Stomach (tissue), 9 donors: ENCODE data around the gene BACE1-AS. TPM values are rescaled to one million over a fixed set of nuclear protein-coding genes. Genes with fewer than 3 reads are reported as not detected.
"Not testable (repeated sequence)": the region's sequence is repeated elsewhere in the genome, so short reads cannot be mapped to it uniquely, and the experiment has no call there.

ENCODE experiments used
- DNase-seq, 2 donors: peaks; one replicate each; pipeline versions ENCODE4 v3.0.0 to v3.0.0-alpha.2; 2013 to 2019
- H3K27ac ChIP-seq, 5 donors: fragments of 200-600 bp in 4 of 5; sonication (generic) in 4 of 5; one replicate each; pipeline ENCODE4 v1.5.1; 2013 to 2019; ENCODE audit warnings: mild to moderate bottlenecking in 1 of 5, moderate library complexity in 1 of 5
- H3K27me3 ChIP-seq, 3 donors: fragments of 200-600 bp; sonication (generic); one replicate each; pipeline ENCODE4 v1.5.1; 2017 to 2019; ENCODE audit warnings: mixed run types in 1 of 3
- H3K36me3 ChIP-seq, 4 donors: fragments of 200-600 bp; sonication (generic); 1 replicate in 3 of 4; 2 replicates in 1 of 4; pipeline ENCODE4 v1.5.1; 2016 to 2019
- H3K4me1 ChIP-seq, 4 donors: fragments of 200-600 bp; sonication (generic); one replicate each; pipeline ENCODE4 v1.5.1; 2016 to 2019
- H3K4me3 ChIP-seq, 4 donors: fragments of 200-600 bp; sonication (generic) in 3 of 4; one replicate each; pipeline ENCODE4 v1.5.1; 2016 to 2019; ENCODE audit warnings: mild to moderate bottlenecking in 1 of 4
- H3K9me3 ChIP-seq, 4 donors: fragments of 200-600 bp; sonication (generic); one replicate each; pipeline ENCODE4 v1.5.1; 2016 to 2019
- EP300 ChIP-seq: sonication (generic); formaldehyde crosslinking; IDR thresholded peaks from one replicate; pipeline ENCODE4 v1.6.1; 2017; ENCODE audit warnings: antibody characterized with exemption
- POLR2A ChIP-seq, 4 donors: fragments of 450-650 bp; IDR thresholded peaks; one replicate each; pipeline ENCODE4 v1.6.1; 2016; ENCODE audit warnings: antibody characterized with exemption in 4 of 4, control low read depth in 2 of 4, mild to moderate bottlenecking in 1 of 4, moderate library complexity in 1 of 4
- POLR2AphosphoS5 ChIP-seq, 3 donors: sonication (generic); formaldehyde crosslinking; IDR thresholded peaks; one replicate each; pipeline ENCODE4 v1.6.1; 2016; ENCODE audit warnings: antibody characterized with exemption in 3 of 3
- WGBS, 5 donors: extraction: QIAGEN DNeasy Blood & Tissue Kit in 3 of 5; methylation state at CpG; one replicate each; pipeline versions ENCODE4 v1.1.5 to v1.1.7; 2013 to 2018; 5-methylcytosine and 5-hydroxymethylcytosine counted together
- intact Hi-C: fragments of 100-400 bp; cut with DNase I; formaldehyde crosslinking; loops from one replicate; pipeline ENCODE4 v1.15.1; 2023; ENCODE audit warnings: low total_unique reads
- polyA plus RNA-seq, 3 donors: library from polyadenylated mRNA; stranded (reverse); fragments of 200-250 nt; gene quantifications; one replicate each; pipeline ENCODE4 v1.2.3, GENCODE V29; 2013
- total RNA-seq, 5 donors: library from RNA; depleted of rRNA; stranded (reverse); fragments of >200 nt; gene quantifications; one replicate each; pipeline versions ENCODE4 v1.1.0 to v1.2.3, GENCODE V29; 2014 to 2016
- TF ChIP-seq, protein P1 (sequence below), 7 experiments: fragments of 450-650 bp in 4 of 7; fragments of 200-600 bp in 3 of 7; sonication (generic) in 3 of 7; IDR thresholded peaks; one replicate each; pipeline ENCODE4 v1.5.1; 2016 to 2019; ENCODE audit warnings: antibody characterized with exemption in 7 of 7, control low read depth in 2 of 7, mild to moderate bottlenecking in 1 of 7
- donor health status: healthy with polysubstance abuse.
- donor health status: Bipolar disorder and iron deficiency.
- donor health status: healthy.

The BACE1-AS gene
- total and polyA plus RNA-seq, 8 donors: 1.5 to 8.0 (median 4.8) TPM

DNA sequence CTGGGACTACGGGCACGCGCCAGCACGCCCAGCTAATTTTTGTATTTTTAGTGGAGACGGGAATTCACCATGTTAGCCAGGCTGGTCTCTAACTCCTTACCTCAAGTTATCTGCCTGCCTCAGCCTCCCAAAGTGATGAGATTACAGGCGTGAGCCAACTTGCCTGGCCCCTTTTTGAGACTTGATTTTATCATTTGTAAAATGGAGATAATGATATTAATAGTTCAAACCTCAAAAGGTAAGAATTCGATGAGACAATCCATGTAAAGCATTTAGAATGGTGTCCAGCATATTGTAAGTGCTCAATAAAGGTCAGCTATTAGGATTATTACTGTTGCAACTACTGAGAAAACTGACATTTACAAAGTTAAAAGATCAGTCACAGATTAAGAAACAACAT is 27.6 kb downstream of the BACE1-AS start:
- Histone ChIP-seq H3K36me3 (no peaks in the 10 kb centered on the region), H3K4me3 (no peak overlapping the region), H3K9me3 (no peaks in the 10 kb centered on the region), H3K27ac (no peak overlapping the region), H3K4me1 (peaks cover 18 to 32% (median 23%) of the 10 kb centered on the region in 4 donors), H3K27me3 (no peaks in the 10 kb centered on the region)
- TF ChIP-seq POLR2AphosphoS5 (IDR thresholded peaks at IDR 0.05) (no peak), EP300 (no peak), POLR2A (IDR thresholded peaks at IDR 0.05) (no peak)
- TF ChIP-seq, protein P1, sequence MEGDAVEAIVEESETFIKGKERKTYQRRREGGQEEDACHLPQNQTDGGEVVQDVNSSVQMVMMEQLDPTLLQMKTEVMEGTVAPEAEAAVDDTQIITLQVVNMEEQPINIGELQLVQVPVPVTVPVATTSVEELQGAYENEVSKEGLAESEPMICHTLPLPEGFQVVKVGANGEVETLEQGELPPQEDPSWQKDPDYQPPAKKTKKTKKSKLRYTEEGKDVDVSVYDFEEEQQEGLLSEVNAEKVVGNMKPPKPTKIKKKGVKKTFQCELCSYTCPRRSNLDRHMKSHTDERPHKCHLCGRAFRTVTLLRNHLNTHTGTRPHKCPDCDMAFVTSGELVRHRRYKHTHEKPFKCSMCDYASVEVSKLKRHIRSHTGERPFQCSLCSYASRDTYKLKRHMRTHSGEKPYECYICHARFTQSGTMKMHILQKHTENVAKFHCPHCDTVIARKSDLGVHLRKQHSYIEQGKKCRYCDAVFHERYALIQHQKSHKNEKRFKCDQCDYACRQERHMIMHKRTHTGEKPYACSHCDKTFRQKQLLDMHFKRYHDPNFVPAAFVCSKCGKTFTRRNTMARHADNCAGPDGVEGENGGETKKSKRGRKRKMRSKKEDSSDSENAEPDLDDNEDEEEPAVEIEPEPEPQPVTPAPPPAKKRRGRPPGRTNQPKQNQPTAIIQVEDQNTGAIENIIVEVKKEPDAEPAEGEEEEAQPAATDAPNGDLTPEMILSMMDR (IDR thresholded peaks at IDR 0.05): no peak
- 75 to 87% (median 85%) methylated on average over 7 of the region's 7 CpGs for WGBS, 5 donors
- DNase-seq: no peak
- intact Hi-C loops: loop anchor here (10.0 kb wide), 1 partner anchor 84 kb away; the partner anchor contains the start of genes PCSK7 and RNF214

DNA sequence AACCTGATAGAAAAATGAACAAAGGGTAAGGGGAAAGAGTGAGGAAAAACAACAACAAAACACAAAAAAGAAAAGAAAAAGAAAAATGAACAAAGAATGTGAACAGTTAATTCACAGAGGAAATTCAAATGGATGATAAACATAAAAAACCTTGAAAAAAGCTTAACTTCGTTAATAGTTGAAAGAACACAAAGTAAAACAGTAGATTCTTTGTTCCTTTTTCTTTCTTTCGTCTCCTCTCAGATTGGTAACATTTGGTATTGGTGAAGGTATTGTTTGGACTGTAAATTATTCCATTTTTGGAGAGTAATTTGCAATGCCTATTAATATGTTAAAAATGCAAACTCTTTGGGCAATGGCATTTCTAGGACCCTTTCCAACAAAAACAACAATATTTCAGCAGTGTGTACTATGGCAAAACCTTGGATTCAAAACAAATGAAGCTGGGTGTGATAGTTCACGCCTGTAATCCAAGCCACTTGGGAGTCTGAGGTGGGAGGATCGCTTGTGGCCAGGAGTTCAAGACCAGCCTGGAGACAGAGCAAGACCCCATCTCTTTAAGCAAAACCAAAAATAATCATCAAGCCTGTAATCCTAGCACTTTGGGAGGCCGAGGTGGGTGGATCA is 28.2 kb downstream of the BACE1-AS start:
- intact Hi-C loops: loop anchor here (10.0 kb wide), 1 partner anchor 85 kb away; the partner anchor contains the start of genes PCSK7 and RNF214

DNA sequence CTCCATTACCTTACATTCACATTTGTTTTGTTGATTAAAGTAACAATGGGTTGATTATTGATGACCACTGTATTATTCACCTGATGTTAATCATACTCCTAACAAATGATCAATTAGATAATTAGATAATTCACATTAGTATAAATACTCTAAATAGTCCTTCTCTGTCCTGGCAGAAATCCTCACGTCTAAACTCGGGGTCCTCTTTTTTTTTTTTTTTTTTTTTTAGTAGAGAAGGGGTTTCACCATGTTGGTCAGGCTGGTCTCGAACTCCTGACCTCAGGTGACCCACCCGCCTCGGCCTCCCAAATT is 36.1 kb downstream of the BACE1-AS start:
- Histone ChIP-seq H3K27ac (peak overlapping the region in 4 of 5 donors; percentile 89 to 96 (median 92)), H3K4me3 (peak overlapping the region; percentile 77 to 83 (median 80)), H3K4me1 (peaks cover 11 to 25% (median 19%) of the 10 kb centered on the region in 4 donors)
- DNase-seq, H3K9me3 ChIP-seq, H3K36me3 ChIP-seq, intact Hi-C loops, H3K27me3 ChIP-seq: not testable (repeated sequence)
- 7 to 14% (median 10%) methylated on average over 5 of the region's 5 CpGs for WGBS, 5 donors

More for the DNA sequence above, 28.2 kb downstream of the BACE1-AS start:
- no peaks in the 10 kb centered on the region for H3K9me3 ChIP-seq
- no peaks in the 10 kb centered on the region for H3K27me3 ChIP-seq
- TF ChIP-seq, protein P1 (IDR thresholded peaks at IDR 0.05): no peak
- TF ChIP-seq POLR2A (IDR thresholded peaks at IDR 0.05) (no peak), EP300 (no peak), POLR2AphosphoS5 (IDR thresholded peaks at IDR 0.05) (no peak)
- WGBS, 5 donors: 65 to 74% (median 71%) methylated on average over 5 of the region's 5 CpGs
- no peak overlapping the region for H3K4me3 ChIP-seq
- no peak overlapping the region for H3K27ac ChIP-seq
- peaks cover 12 to 26% (median 18%) of the 10 kb centered on the region in 4 donors for H3K4me1 ChIP-seq
- H3K36me3 ChIP-seq: no peaks in the 10 kb centered on the region
- no peak for DNase-seq

DNA sequence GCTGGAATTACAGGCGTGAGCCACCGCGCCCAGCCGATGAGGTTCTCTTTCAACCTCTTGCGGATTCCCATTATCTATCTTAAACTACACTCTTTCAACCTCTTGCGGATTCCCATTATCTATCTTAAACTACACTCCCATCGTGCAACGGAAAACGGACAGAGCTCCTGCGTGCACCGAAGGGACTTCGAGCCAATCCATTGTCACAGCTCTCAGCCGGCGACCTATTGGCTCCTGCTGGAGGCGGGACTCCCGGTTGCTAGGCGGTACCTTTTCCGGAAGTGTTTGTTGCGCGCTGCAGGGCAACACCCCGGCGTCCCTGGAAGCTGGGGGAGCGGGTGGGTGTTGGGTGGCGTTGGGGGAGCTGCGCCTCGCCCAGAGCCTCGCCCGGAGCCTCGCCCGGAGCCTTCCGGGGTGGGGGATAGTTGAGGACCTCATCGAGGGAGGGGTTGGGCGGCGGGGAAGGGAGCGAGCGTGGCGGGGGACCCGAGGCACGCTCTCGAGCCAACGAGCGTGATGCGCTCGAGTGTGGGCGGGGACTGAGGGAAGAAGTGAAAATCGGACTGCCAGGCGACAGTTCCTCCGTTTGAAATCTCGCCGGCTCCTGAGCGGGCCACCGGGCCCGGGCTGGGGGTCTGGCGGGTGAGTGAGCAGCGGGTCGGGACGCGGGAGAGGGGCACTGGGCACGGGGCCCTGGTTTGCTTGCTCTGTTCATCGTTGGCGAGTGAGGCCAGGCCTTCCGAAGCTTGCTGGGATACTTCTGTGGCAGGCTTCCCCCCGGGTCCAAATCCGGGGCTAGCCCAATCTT is 36.6 kb downstream of the BACE1-AS start, which contains the start of gene CEP164:
CEP164 (plus strand) TSS at position 288 of the 808 bp plus-strand sequence. CDS start 10,733 bp downstream, outside the sequence.
- Histone ChIP-seq H3K9me3 (no peaks in the 10 kb centered on the region), H3K4me1 (peaks cover 11 to 25% (median 19%) of the 10 kb centered on the region in 4 donors), H3K36me3 (no peaks in the 10 kb centered on the region), H3K4me3 (peak within 1 kb of the TSS; percentile 77 to 83 (median 80)), H3K27me3 (no peaks in the 10 kb centered on the region), H3K27ac (peak within 1 kb of the TSS; percentile 89 to 96 (median 93))
- peak; percentile 95 to 99 for DNase-seq
- 0 to 1% (median 1%) methylated on average over 26 to 64 of the region's 64 CpGs for WGBS, 5 donors
- TF ChIP-seq, protein P1 (IDR thresholded peaks at IDR 0.05): no peak
- TF ChIP-seq POLR2A (IDR thresholded peaks at IDR 0.05) (peak in 1 of 4 donors; percentile 31), EP300 (no peak), POLR2AphosphoS5 (IDR thresholded peaks at IDR 0.05) (peak; percentile 48 to 82 (median 50))
- intact Hi-C loops: no loop called here
